Measurements from ENCODE around the gene TLCD3A. TPM values are rescaled to one million over a fixed set of nuclear protein-coding genes. Genes with fewer than 3 reads are reported as not detected.

Gene TLCD3A
- total and polyA plus RNA-seq, 9 of the 15 experiments (the other 6 are each of a cell fraction or from before 2014, with no cell fraction given): 1.3 to 13.5 (median 7.3) TPM

DNA sequence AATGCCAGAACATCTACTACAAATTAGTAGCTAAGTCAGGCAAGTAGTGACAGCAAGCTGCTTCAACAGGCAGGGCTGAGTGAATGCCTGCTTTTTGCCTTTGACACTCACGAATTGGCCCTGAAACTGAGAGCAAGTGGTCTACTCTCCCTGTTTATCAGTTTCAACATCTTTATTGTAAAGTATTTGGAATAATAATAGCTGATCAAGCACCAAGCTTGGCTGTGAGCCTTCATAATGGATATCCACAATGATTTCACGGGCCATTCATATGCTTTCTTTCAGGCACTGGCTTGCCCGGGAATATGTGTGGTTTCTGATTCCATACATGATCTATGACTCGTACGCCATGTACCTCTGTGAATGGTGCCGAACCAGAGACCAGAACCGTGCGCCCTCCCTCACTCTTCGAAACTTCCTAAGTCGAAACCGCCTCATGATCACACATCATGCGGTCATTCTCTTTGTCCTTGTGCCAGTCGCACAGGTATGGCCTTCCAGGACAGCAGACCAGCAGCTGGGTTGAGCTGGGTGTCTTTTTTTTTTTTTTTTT, 5.2 kb downstream of the TLCD3A start:
- POLR2A ChIA-PET: interaction anchor here (0.7 to 2.2 kb wide), 3 partner anchors 13 to 30 kb away, joined by 3 to 9 read pairs (median 3); no protein-coding TSS in a partner anchor
- Histone ChIP-seq H3K9me3 (replicated peaks; ENCODE audit: control insufficient read depth, insufficient read depth, low read depth, low read length) (no peaks in the 10 kb centered on the region), H3K79me2 (ENCODE audit: control insufficient read depth, insufficient read depth, low read length) (peaks cover 12% of the 10 kb centered on the region; the same call in 2 of the 3 replicates), H3K27ac (ENCODE audit: extremely low read depth, low read depth, low read length) (no peak overlapping the region), H3K27me3 (ENCODE audit: control insufficient read depth in 2 of 2, insufficient read depth in 2 of 2, low read length in 2 of 2) (no peaks in the 10 kb centered on the region), H4K20me1 (replicated peaks; ENCODE audit: control insufficient read depth, insufficient read depth, low read length) (no peaks in the 10 kb centered on the region; the same call in 1 of the 2 replicates), H3K4me3 (no peak overlapping the region), H3K9me1 (ENCODE audit: control insufficient read depth, insufficient read depth, low read length) (no peaks in the 10 kb centered on the region), H3K4me1 (replicated peaks in 1 of 2; ENCODE audit: control insufficient read depth in 2 of 2, insufficient read depth in 2 of 2, low read length in 2 of 2) (peaks cover 7 to 8% of the 10 kb centered on the region in 2 experiments; a peak in 4 of 5 replicates), H3K4me2 (ENCODE audit: insufficient read depth, low read length) (no peak overlapping the region), H2AFZ (ENCODE audit: low read depth, low read length) (no peak overlapping the region), H3K9ac (ENCODE audit: insufficient read depth in 1 of 2, low read depth in 2 of 2, low read length in 2 of 2) (no peak overlapping the region), H3K36me3 (ENCODE audit: control insufficient read depth, insufficient read depth, low read length) (peaks cover 57% of the 10 kb centered on the region; the same call in 2 of the 3 replicates)
- BruUV-seq (replicated peaks): no TSS peak
- DNase-seq (ENCODE audit: extremely low read depth in 1 of 4, low spot score in 3 of 4) (no peak), FAIRE-seq (no peak), ATAC-seq (no peak)
- CTCF ChIA-PET (ENCODE audit: low intra/inter-chr PET ratio): no interaction called here
- WGBS (ENCODE audit: insufficient coverage, low coverage, missing lambda C conversion rate): 100% methylated on average over 3 of the region's 13 CpGs
- TF ChIP-seq, protein P1, sequence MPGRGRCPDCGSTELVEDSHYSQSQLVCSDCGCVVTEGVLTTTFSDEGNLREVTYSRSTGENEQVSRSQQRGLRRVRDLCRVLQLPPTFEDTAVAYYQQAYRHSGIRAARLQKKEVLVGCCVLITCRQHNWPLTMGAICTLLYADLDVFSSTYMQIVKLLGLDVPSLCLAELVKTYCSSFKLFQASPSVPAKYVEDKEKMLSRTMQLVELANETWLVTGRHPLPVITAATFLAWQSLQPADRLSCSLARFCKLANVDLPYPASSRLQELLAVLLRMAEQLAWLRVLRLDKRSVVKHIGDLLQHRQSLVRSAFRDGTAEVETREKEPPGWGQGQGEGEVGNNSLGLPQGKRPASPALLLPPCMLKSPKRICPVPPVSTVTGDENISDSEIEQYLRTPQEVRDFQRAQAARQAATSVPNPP (IDR thresholded peaks at IDR 0.05; ENCODE audit: borderline replicate concordance, insufficient read depth, insufficient read length): no peak
- no peak for TF ChIP-seq XRCC4 (IDR thresholded peaks at IDR 0.05; ENCODE audit: extremely low read depth, insufficient read depth, insufficient read length)
- in situ Hi-C loops (cut with MboI): no loop called here
- intact Hi-C loops (cut with micrococcal nuclease): no loop called here

All from K562 (cell line).